ENCODE results near the gene TLE3. TPM values are rescaled to one million over a fixed set of nuclear protein-coding genes. Genes with fewer than 3 reads are reported as not detected.

Gene TLE3
- polyA plus RNA-seq, 3 donors, result 12.8 to 117 (median 23.6) TPM

GRCh38 chr15:70128414-70129140 lies 30.9 kb upstream of the TLE3 start:
- no peaks in the 10 kb centered on the region for H3K36me3 ChIP-seq (replicated peaks in 1 of 2; ENCODE audit: control insufficient read depth in 1 of 2, insufficient read depth in 2 of 2, low read length in 2 of 2)
- no peak overlapping the region for H3K27ac ChIP-seq (ENCODE audit: low read depth in 1 of 2, low read length in 2 of 2)
- H3K4me3 ChIP-seq (replicated peaks in 1 of 3; ENCODE audit: low read depth in 2 of 3, low read length in 3 of 3), result no peak overlapping the region
- H3K9me3 ChIP-seq (replicated peaks in 1 of 2; ENCODE audit: control insufficient read depth in 1 of 2, insufficient read depth in 1 of 2, low read length in 2 of 2), result no peaks in the 10 kb centered on the region
- 100% methylated on average over 2 of the region's 4 CpGs for WGBS (ENCODE audit: insufficient coverage)
- Mint-ChIP-seq H3K4me1 (peaks cover 16% of the 10 kb centered on the region), H3K27ac (peak overlapping the region in 3 of 7 donors; percentile 8 to 75 (median 11)), H3K9me3 (peaks cover 0 to 4% (median 0%) of the 10 kb centered on the region in 7 donors), H3K27me3 (ENCODE audit: low read depth in 3 of 3) (peaks cover 5 to 12% (median 11%) of the 10 kb centered on the region in 3 donors), H3K4me3 (no peak overlapping the region), H3K36me3 (peaks cover 0 to 3% of the 10 kb centered on the region in 2 donors)
- H3K4me2 ChIP-seq (replicated peaks; ENCODE audit: extremely low read depth, low read length, poor library complexity, severe bottlenecking), result no peak overlapping the region
- no peak for TF ChIP-seq CTCF (IDR thresholded peaks at IDR 0.05)
- H2AFZ ChIP-seq (ENCODE audit: insufficient read depth, low read depth, low read length, poor library complexity, severe bottlenecking), result no peak overlapping the region
- no peak overlapping the region for H3K9ac ChIP-seq (ENCODE audit: insufficient read depth, low read length, poor library complexity, severe bottlenecking)
- DNase-seq, result peak in 2 of 3 donors; percentile 29 to 68
- no peaks in the 10 kb centered on the region for H4K20me1 ChIP-seq (ENCODE audit: insufficient read depth, low read length)
- no peaks in the 10 kb centered on the region for H3K27me3 ChIP-seq (ENCODE audit: control insufficient read depth in 2 of 2, insufficient read depth in 2 of 2, low read length in 2 of 2)
- H3K4me1 ChIP-seq (ENCODE audit: control insufficient read depth in 1 of 2, insufficient read depth in 2 of 2, low read length in 2 of 2), result peaks cover 0 to 4% of the 10 kb centered on the region in 2 donors
- intact Hi-C loops (cut with micrococcal nuclease), result loop anchor here in 1 of 2 donors (2.0 kb wide), 1 partner anchor 16 kb away; no protein-coding TSS in a partner anchor
- H3K79me2 ChIP-seq (ENCODE audit: insufficient read depth, low read length), result no peaks in the 10 kb centered on the region

- Histone ChIP-seq H2AFZ (ENCODE audit: insufficient read depth, low read depth, low read length, poor library complexity, severe bottlenecking) (no peak overlapping the region), H3K9me3 (replicated peaks in 1 of 2; ENCODE audit: control insufficient read depth in 1 of 2, insufficient read depth in 1 of 2, low read length in 2 of 2) (no peaks in the 10 kb centered on the region), H3K27me3 (ENCODE audit: control insufficient read depth in 2 of 2, insufficient read depth in 2 of 2, low read length in 2 of 2) (no peaks in the 10 kb centered on the region), H4K20me1 (ENCODE audit: insufficient read depth, low read length) (no peaks in the 10 kb centered on the region), H3K27ac (ENCODE audit: low read depth in 1 of 2, low read length in 2 of 2) (no peak overlapping the region), H3K4me3 (replicated peaks in 1 of 3; ENCODE audit: low read depth in 2 of 3, low read length in 3 of 3) (no peak overlapping the region), H3K79me2 (ENCODE audit: insufficient read depth, low read length) (no peaks in the 10 kb centered on the region), H3K36me3 (replicated peaks in 1 of 2; ENCODE audit: control insufficient read depth in 1 of 2, insufficient read depth in 2 of 2, low read length in 2 of 2) (no peaks in the 10 kb centered on the region), H3K4me2 (replicated peaks; ENCODE audit: extremely low read depth, low read length, poor library complexity, severe bottlenecking) (no peak overlapping the region), H3K9ac (ENCODE audit: insufficient read depth, low read length, poor library complexity, severe bottlenecking) (no peak overlapping the region), H3K4me1 (ENCODE audit: control insufficient read depth in 1 of 2, insufficient read depth in 2 of 2, low read length in 2 of 2) (peaks cover 0 to 4% of the 10 kb centered on the region in 2 donors)
- intact Hi-C loops (cut with micrococcal nuclease), result loop anchor here in 1 of 2 donors (2.0 kb wide), 1 partner anchor 15 kb away; no protein-coding TSS in a partner anchor
- Mint-ChIP-seq H3K27me3 (ENCODE audit: low read depth in 3 of 3) (peaks cover 9 to 12% (median 11%) of the 10 kb centered on the region in 3 donors), H3K4me3 (no peak overlapping the region), H3K9me3 (peaks cover 0 to 4% (median 0%) of the 10 kb centered on the region in 7 donors), H3K27ac (peak overlapping the region in 3 of 7 donors; percentile 2 to 75 (median 11)), H3K4me1 (peaks cover 16% of the 10 kb centered on the region), H3K36me3 (peaks cover 0 to 3% of the 10 kb centered on the region in 2 donors)
- no CpG with 5 or more reads among the region's 3 CpGs for WGBS (ENCODE audit: insufficient coverage)
- peak; percentile 16 to 49 (median 33) for DNase-seq
- TF ChIP-seq CTCF (IDR thresholded peaks at IDR 0.05), result no peak
Observed at GRCh38 chr15:70127770-70128413, 30.2 kb upstream of the TLE3 start.
